GM12874 (cell line): ENCODE data around the gene PRUNE2.

Experiments used
- TF ChIP-seq, protein P1 (sequence below): IDR thresholded peaks from 2 replicates; pipeline ENCODE4 v1.5.1; 2011; ENCODE audit warnings: low read depth, mild to moderate bottlenecking, control low read depth, low read length, moderate library complexity; ENCODE audit not compliant: insufficient read depth

The PRUNE2 gene

DNA sequence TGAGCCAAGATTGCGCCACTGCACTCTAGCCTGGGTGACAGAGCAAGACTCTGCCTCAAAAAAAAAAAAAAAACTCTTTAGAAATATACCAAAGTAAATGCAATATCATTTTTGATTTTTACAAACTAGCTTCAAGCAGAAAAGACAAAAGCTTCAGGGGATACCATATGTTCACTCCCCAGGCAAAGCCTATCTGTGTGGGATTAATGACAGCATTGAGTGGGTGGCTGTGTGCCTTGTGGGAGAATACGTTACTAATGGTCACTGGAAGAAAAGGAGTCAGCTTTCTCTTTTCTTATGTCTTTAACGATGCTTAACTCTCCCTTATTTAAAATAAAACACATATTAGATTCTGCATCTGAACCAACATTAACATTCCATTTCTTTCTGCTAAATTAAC, 139.8 kb downstream of the PRUNE2 start:
- TF ChIP-seq, protein P1, sequence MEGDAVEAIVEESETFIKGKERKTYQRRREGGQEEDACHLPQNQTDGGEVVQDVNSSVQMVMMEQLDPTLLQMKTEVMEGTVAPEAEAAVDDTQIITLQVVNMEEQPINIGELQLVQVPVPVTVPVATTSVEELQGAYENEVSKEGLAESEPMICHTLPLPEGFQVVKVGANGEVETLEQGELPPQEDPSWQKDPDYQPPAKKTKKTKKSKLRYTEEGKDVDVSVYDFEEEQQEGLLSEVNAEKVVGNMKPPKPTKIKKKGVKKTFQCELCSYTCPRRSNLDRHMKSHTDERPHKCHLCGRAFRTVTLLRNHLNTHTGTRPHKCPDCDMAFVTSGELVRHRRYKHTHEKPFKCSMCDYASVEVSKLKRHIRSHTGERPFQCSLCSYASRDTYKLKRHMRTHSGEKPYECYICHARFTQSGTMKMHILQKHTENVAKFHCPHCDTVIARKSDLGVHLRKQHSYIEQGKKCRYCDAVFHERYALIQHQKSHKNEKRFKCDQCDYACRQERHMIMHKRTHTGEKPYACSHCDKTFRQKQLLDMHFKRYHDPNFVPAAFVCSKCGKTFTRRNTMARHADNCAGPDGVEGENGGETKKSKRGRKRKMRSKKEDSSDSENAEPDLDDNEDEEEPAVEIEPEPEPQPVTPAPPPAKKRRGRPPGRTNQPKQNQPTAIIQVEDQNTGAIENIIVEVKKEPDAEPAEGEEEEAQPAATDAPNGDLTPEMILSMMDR = no peak

DNA sequence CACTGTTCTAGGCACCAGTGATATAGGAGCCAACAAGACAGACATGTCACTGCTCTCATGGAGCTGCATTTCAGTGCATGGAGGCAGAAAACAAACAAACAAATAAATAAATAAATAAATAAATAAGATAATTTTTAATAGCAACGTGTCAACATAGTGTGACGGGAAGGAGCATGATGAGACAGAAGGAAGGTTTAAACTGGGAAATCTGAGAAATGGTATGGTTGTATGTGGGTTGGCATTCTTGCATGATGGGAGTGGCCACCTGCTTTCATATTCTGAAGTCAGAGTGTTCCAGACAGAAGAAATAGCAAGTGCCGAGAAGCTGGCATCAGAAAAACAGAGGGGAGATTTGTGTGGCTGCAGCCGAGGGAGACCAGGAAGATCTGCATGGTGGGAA, 141.8 kb downstream of the PRUNE2 start, which contains the start of gene PCA3:
PCA3 (plus strand) TSS at position 301 of the 400 bp plus-strand sequence.
- TF ChIP-seq, protein P1 = no peak

DNA sequence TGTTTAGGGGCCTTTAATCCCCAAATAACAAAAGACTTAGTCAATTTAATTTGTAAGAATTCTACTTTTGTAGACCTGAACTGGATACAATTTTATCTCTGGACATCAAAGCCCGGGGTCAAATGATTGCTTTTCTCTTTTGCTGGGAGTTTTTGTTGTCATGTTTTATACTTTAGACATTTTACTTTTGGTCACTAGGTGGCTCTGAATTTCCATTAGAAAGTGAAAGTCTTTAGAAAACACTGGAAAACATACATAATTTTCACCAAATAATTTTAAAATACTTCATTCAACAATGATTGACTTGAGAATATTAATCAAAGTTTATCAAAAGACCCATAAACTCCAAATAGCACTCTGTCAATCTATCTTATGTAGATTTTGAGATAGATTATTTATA, 144.5 kb downstream of the PRUNE2 start:
- TF ChIP-seq, protein P1 = no peak

DNA sequence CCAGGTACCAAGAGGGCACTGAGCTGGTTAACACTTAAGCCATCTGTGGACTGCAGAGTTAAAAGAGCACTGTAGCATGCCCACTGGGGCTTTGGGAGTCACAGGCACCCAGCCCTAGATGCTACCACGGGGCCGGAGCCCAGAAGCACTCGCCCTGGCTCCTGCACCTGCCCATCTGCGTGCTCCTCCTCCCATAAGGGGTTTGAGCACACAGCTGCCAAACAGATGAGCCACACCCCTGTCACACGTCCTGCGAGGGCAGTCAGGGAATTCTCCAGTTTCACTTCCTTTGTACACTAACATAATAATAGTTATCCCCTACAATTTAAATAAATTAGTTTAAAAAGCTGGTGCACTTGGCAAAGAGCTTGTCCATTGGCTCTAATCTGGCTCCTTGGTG, 146.2 kb downstream of the PRUNE2 start:
- TF ChIP-seq, protein P1 = no peak

DNA sequence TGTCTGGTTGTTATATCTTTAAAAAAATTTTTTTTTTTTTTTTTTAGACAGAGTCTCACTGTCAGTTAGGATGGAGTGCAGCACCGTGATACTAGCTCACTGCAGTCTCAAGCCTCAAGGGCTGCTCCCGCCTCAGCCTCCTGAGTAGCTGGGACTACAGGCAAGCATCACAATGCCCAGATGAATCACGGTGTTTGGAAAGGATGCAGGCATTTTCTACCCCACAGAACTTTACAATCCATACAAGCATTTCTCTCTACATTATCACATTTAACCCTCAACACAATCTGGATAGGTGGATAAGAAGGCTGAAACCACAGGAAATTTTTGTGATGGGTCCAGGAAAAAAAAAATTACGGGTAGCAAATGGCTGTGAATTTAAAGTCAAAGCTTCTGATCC, 147.4 kb downstream of the PRUNE2 start:
- TF ChIP-seq, protein P1 = no peak

DNA sequence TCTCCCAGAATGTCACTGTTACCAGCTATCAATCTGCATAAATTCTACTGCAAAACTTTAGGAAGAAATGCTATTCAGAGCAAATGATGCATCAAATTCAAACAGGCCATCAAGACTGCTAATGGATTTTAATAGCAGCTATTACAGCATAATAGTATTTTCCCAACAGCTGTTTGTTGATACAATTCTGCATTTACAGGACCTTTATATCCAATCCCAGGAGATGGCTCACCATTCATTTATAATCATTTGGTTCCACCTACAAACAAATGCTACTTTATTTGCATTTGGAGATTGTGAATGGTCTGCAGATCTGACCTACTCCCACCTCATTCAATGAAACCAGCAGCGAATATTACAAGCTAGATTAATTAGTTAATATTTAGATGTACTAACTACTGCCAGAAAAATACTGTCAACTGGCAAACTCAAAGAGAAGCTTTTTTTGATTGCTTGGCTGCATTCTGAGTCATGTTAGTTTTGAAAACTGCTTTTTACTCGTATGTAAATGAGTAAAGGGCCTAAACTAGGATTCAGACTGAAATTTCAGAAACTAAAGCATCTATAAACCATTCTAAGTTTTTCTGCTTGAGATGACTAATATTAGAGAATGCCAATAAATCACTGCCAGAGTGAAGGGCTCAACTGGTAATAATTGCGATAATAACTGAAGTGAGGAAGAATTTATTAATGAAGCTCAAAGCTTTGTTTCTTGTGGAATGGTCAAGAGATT, 148.8 kb downstream of the PRUNE2 start:
- TF ChIP-seq, protein P1 = no peak

DNA sequence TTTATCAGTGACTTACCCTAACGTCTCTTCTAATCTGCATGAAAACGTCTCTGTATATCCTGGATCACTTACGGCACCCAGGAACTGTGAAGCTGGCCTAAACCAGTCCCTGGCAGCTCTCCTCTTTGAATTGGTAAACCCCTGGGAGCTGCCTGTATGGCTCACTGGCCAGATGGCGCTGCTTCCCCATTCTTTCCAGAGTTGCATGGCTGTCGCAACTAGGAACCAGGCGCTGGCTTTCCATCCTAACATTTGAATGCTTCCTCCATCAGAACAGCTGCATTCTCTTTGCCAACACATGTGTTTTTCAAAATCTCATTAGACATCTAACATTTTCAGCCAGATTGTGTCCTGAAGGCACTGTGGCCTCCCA, 149.7 kb downstream of the PRUNE2 start:
- TF ChIP-seq, protein P1 = no peak

DNA sequence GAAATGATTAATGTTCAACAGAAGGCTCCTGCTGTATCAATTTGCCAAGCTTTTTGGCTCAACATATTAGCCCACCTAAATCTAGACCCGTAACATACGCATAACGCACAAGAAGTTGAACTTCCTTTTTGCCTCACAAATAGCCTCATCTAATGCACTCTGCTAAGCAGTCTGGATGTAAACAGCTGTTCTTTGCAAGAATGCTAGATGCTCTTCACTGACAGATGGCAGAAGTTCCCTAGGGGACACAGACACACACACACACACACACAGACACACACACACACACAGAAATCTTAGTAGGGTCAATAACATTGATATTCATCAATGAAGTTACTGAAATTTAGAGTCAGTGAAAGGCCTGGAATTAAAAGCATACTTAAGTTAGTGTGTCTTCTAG, 154.9 kb downstream of the PRUNE2 start:
- TF ChIP-seq, protein P1 = no peak
